Stimulated activated CD4-positive, alpha-beta T cell treated with anti-CD3 and anti-CD28 coated beads, Interleukin-15, amount 100 ng/mL, for 1 hour (primary cell): ENCODE data around the gene GPHN.

ENCODE experiments used
- DNase-seq, 2 donors: peaks; one replicate each; pipeline ENCODE4 v3.0.0-alpha.2; 2020; ENCODE audit warnings: low read depth in 1 of 2, low spot score in 1 of 2

The GPHN gene

DNA sequence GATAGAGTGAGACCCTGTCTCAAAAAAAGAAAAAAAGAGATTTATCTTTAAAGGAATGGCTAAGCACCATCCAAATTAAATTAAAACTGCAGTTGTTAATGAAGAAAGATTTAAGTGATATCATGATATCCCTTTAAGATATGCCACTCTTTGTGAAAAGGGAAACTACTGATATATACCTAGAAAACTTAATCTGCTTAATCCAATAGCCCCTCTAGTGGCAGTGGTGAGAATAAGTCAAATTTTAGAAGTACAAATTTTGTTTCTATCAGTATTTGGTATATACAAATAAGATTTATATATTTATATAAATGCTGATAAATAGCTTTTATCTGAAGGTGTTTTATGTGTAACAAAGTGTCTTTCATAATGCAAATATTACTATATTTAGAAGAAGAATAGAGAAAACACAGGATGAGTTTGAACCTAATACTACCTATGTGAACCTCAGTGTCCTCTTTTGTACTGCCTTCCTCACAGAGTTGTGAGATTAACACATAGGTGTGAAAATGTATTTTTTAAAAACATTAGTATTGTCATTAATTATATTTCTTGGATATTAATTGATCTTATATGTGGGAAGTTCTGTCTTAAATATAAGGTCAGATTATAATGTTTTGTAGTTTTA is 629.9 kb downstream of the GPHN start:
- no peak for DNase-seq

DNA sequence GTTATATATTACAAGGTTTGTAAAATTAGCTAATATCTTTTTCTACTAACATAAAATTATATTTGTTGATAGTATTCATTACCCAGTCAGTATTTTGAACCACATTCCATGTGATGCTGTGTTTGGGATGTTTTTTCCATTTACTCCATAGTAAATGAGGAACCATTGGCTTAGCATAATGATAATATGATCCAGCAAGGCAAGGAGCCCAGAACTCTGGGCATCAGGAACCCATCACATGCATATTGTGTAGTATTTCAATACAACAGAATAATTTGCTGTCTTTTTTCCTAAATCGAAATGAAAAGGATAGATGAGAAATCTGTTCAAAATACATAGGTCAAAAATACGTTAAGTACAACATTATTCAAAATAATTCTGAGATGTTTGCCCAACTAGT is 632.6 kb downstream of the GPHN start:
- DNase-seq, result no peak

DNA sequence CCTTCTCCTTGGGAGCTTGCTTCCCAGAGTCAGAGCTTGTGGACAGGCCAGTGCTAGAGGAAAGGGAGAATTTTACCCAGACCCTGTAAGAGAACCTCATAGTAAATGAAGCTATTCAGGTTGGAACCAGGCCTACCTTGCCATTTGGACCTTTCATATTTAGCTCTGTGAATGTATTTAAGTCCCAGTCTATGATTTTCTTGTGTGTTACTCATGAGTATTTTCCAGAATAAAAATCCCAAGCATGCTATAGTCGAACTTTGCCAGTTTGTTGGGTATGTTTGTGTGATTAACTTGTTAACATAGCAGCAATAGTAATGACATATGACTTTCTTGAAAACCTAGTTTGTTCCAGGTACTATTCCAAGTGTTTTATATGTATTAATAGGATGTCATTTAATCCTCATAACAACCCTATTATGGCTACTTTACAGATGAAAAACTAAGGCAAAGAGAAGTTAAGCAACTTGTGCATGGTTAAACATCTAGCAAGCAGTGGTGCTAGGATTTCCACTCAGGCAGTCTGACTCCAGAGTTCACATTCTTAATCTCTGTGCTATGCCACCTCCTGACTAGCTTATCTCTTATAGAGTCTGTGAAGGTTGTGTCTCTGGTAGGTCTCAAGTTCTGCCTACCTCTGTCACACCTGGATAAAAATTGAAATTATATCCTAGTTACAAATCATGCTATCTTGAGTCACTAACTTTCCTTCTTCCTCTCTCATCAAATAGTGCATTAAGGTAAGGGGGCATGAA is 633.4 kb downstream of the GPHN start:
- DNase-seq, result no peak

DNA sequence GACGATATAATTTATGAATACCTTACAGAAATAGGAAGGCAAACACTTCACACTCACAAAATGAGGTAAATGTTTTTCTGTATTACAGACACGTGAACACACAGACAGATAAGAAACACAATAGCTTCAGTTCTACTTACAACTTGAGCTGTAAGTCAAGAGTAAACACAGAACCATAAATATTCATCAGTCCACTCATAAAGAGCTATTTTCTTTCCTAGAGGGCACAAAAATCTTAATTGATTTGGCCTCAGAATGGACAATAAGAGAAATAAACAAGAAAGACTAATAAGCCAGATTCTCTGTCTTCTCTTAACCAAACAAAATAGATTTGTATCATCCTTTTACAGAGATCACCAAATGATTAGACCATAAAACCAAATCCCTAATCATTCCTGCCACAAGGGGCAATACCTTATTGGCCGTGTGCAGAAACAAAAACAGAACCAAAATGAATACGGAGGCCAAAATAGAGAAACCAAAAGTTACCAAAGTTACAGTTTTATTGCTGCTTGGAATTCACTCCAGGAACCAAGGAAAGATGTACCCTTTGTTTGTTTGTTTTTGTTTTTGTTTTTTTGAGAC is 643.2 kb downstream of the GPHN start:
- DNase-seq, result no peak

DNA sequence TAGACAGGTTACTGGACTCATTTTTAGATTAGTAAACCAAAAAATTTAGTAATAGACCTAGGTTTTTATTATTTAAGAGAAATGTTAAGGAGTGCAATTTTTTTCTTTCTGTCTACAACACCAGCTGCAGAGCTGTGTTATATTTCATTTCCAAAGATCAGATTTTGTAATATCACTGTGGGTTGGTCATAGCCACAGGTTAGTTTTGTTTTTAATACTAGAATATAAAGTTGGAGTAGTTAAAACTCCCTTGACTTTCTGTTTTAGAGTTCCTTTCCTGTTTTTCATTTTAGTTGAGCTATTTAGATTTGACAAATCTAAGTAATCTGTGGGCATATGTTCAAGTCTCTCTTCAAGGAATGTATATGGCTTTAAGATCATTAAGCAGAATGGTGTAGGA is 650.6 kb downstream of the GPHN start:
- DNase-seq, result no peak

DNA sequence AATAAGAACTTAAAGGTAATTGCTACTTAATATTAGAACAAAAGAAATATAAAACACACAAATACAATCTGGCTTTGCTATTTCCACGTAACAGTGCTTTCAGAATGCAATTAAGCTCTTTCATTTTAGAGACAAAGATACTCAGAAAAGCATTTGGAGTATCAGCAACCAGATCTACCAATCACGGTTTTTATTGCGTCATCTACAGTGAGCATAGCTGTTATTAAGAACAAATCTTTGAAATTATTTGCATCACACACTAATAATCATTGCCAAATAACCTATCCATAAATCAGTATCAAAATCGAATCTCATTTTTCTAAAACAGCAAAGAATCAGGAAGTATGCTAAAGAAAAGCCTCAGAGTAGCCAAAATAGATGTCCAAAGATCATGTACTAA is 654.4 kb downstream of the GPHN start:
- no peak for DNase-seq

DNA sequence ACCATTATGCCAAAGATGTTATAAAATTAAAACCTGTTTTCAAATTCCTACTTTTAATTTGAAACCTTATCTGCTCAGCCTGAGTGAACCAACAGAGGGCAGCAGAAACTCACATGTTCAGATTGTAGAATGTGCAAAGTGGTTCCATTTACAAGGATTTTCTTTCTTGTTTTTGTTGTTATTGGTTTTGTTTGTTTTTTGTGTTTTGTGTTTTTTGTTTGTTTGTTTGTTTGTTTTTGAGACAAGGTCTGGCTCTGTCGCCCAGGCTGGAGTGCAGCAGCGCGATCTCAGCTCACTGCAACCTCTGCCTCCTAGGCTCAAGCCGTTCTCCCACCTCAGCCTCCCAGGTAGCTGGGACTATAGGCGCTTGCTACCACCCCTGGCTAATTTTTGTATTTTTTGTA is 658.5 kb downstream of the GPHN start:
- no peak for DNase-seq

DNA sequence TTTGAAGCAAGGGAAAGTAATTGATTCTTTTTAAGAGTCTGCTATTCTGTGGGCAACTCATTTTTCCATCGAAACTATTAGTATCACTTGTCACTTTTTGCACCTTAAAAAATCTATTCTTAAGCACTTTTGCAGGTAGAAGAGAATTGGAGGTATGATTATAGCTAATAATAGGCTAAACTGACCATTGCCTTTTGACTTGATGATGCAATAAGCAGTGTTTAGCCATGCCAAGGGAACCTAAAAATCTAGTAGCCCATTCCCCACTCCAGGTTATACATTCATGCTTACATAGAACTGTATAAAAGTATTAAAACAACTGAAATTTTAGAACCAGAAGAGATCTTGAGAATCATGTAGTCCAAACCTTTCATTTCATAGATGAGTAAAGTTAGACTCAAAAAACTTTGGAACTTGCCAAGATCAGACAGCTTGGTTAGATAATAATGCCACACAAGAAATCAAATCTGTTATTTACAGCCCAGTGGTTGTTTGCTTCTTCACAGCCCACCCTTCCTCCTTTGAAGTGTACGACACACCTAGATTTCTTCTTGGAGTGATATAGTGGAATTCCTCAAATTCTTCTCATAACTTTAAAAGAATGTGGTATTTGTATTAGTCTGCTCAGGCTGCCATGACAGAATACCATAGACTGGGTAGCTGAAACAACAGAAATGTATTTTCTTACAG is 659.6 kb downstream of the GPHN start:
- DNase-seq, result no peak

DNA sequence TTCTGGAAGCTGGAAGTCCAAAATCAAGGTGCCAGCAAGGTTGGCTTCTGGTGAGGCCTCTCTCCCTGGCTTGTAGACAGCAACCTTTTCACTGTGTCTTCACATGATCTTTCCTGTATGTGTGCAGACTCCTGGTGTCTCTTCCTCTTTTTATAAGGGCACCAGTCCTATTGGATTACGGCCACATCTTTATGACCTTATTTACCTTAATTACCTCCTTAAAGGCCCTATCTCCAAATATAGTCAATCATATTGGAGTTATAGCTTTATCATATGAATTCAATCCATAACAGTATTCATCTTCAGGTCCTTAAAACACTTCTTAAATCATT is 660.1 kb downstream of the GPHN start:
- DNase-seq, result no peak

DNA sequence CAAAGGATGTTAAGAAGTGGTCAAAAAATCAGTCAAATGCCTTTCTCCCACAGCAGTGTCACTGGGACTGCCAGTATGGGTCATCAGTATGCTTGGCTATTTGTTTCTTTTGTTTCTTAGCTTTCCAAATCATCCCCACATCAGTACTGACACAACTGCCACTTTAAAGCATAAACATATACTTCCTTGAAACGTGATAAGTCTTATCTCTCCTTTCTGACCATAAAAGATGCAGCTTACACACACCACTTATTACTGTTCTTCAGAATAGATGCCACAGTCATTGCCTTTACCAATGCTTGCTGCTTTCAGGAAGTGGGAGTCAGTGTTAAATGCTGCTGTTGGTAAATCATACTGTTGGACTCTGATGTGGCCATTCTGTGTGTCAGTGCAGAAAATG is 662.7 kb downstream of the GPHN start:
- DNase-seq, result no peak

DNA sequence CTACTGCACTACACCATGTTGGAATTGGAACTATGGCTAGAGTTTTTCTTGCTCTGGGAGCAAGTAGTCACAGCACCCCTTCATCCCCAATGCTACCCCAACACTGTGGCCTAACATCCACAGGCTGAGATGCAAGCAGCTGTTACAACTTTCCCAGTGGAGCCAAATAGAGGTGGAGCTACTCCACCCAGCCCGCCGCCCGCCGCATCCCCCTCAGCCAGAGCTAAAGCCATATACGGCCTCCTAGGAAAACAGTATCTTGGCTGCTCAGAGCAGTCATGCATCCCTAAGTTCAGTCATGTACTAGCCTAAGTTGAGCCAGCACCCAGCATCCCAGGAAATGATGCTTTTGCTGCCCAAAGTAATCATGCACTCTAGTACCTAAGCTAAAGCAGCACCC is 664.1 kb downstream of the GPHN start:
- DNase-seq, result no peak

DNA sequence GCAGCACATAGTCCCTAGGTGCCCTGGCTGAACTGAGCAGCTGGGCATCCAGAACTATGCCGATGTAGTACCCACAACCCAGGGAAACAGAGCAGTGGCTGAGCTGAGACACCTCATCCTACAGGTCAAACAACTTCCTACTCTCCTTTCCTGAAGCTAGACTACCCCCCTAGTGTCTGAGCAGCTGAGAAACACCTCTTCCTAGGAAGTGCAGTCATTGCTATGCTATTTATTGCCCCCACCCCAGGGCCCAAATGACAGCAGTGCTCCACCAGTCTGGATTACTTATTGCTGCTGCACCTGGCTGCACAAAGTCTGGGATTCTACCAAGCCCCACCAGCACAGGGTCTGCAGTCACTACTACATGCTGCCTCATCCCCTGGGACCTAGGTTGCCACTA is 664.6 kb downstream of the GPHN start:
- DNase-seq, result no peak

DNA sequence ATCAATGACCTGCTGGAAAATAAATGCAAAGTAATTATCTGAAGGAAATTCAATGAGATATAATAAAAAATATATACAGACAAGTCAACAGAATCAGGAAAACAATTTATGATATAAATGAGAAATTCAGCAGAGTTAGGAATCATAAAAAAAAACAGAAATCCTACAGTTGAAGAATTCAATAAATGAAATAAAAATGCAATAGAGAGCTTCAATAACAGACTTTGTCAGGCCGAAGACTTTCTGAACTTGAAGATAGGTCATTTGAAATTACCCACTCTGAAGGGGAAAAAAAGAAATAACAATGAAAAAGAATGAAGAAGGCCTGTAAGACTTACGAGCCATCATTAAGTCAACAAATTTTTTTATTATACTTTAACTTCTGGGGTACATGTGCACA is 665.8 kb downstream of the GPHN start:
- no peak for DNase-seq

DNA sequence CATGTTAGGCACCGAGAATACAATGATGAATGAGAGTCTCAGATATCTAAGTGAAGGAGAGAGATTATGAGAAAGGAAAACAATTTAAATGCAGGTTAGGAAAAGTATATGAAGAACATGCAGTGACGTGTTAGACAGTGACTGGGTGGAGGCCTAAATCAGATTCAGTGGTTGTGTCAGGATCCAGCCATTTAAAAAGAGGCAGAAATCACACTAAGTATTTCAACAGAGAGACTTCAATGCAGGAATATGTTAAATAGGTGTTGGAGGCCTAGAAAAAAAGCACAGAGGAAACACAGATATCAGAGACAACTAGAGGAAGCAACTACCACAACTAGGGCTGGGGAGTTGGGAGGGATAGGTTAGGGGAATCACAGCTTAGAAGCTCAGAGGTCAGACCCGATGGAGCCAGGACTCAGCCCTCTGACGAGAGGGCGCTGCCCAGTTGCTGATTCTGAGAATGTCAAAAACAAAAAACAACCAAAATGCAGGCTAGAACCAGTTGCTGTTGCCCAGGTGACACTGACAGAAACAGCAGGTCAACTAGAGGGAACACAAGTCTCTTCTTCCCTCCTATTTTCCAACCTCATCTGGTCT is 678.3 kb downstream of the GPHN start:
- DNase-seq, result no peak

DNA sequence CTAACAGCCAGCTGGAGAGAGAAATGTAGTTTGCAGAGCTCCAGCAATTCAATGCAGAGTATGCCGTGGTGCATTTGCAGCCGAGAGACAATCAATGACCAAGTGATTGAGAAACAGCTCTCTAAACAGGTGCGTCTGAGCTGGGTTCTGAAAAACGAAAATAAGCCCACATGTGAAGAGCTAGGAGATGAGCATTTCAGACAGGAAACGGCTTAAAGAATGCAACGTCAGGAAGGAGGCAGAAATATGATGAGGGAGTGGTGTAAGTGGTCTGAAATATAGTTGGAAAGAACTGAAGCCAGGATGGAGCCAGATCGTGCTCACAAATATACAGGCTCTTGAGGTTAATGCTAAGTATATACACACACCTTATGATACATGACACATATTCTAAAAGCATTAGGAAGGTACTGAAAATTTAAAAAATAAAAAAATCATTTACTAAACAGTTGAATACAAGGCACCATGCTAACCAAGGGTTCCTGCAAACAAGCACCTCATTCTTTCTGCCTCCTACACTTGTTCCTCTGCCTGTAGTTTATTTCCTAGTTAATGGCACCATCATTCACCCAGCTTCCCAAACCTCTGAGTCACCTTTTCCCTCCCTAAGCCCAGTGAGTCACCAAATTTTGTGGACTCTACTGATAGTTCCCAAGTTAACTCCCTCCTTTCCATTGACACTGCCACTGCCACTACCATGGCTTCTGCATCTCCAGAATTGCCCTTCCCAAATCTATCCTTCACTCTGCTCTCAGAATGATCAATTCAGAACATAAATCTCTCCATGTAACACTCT is 679.0 kb downstream of the GPHN start:
- DNase-seq, result no peak

DNA sequence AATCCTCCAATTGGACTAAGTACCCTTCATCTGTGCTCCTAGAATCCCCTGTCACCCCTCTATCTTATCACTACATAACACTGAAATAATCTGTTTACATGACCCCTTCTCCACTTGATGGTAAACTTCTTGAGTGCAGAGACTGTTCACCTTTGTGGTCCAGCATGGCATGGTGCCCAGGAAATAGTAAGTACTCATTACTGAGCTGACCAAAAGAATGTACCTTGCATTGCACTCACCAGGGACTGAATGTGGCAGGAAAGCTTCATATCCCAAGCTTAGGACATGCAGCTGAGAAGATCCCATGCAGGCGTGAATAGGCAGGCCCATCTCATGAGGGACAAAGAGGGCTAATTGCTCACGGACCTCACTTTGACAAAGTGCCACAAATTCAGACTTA is 679.9 kb downstream of the GPHN start:
- DNase-seq, result no peak

DNA sequence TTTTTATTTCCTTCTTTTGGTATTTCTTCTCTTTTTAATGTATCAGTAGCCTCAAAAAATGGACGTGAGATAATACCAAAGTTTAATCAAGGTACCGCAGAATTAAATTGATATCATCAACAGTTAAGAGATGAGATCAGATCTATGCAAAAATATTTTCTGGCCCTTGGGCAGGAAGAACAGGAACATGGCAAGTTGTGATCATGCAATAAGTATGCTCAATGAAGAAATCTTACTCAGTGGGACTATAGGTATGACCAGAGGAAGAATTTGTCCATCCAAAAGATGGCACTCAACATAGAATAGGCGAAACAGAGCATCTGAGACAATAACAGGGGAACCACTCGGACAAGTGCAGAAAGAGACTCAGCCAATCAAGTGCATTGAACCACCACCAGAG is 680.4 kb downstream of the GPHN start:
- DNase-seq, result no peak

DNA sequence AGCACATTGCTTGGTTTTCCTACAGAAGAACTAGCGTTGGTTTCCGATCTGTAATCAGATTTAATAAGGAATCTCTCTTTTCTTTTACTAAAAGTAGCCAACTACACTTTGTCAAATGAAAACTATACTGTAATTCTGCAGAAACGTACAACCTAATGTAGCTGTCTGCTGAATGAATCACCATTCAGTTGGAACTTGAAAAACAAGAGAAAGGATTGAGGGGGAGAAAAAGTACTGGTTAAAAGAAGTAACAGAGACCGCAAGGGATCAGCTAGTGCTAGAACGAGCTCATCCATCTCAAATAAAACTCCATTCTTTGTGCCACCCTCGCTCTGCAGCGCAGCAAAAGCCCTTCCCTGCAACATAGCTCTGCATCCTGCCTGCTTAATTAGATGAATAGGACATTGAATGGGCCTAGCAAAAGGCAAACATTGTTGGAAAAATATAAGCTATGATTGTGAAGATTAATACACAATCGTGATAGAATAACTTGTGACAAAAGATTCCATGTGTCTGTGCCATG is 683.9 kb downstream of the GPHN start:
- DNase-seq, result no peak

DNA sequence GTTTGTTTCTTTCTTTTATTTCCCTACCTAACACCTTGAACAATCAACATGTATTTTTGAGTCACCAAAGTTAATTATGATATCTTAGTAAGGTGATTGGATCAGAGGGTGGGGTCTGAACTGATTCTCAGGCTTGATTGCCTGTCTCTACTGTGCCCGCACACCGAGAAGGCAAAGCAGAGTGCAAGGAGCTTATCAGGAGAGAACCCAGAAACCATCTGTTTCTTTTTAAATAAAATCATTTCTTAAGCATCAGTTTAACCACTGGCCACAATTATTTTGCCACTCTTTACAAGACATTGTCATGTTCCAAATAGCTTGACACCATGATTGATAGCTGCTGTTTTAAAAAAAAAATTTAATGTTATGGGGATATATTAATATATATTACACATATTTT is 684.4 kb downstream of the GPHN start:
- DNase-seq, result no peak

DNA sequence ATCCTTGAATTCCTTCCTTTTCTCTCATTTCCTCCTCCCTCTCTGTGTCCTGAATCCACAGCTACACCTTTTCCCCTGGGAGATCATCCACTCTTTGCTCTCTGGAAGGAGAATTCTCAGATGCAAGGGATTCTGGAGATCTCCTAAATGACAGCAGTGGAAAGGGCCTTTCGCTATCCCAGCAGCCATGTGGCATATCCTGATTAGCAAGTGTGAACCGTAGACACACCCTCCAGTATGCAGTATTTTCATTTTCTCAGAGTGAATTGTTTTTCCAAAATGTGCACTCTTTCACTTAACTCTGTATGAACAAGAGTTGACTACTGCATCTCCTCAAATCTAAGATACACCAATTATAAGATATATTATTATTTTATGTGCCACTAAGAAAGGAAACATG is 687.3 kb downstream of the GPHN start:
- no peak for DNase-seq

DNA sequence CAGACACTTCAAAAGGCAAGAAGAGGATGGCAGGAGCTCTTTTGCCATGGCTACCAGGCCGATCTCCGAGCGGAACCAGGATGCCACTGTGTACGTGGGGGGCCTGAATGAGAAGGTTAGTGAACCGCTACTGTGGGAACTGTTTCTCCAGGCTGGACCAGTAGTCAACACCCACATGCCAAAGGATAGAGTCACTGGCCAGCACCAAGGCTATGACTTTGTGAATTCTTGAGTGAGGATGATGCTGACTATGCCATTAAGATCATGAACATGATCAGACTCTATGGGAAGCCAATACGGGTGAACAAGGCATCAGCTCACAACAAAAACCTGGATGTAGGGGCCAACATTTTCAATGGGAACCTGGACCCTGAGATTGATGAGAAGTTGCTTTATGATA is 691.1 kb downstream of the GPHN start:
- DNase-seq, result no peak
